Neural progenitor cell (in vitro differentiated cells): ENCODE results near the gene GDF10. TPM values are rescaled to one million over a fixed set of nuclear protein-coding genes. Genes with fewer than 3 reads are reported as not detected.

Source experiments
- DNase-seq: peaks from one replicate; pipeline ENCODE4 v3.0.0-alpha.2; 2016; ENCODE audit warnings: low spot score
- H2AFZ ChIP-seq: fragments of 200-600 bp; sonication (generic); replicated peaks from 2 replicates; pipeline ENCODE4 v1.6.1; 2016; ENCODE audit warnings: antibody characterized with exemption
- H3F3A ChIP-seq: fragments of 200-600 bp; sonication (generic); 2 replicates; pipeline ENCODE4 v1.6.1; 2016; ENCODE audit warnings: antibody characterized with exemption, low read depth
- H3K27ac ChIP-seq: fragments of 200-600 bp; sonication (generic); 2 replicates; pipeline ENCODE4 v1.5.1; 2016; ENCODE audit warnings: mild to moderate bottlenecking
- H3K27me3 ChIP-seq: fragments of 200-600 bp; sonication (generic); 2 replicates; pipeline ENCODE4 v1.6.1; 2016; ENCODE audit warnings: mild to moderate bottlenecking, moderate library complexity
- H3K36me3 ChIP-seq: fragments of 200-600 bp; sonication (generic); 2 replicates; pipeline ENCODE4 v1.5.1; 2016
- H3K4me1 ChIP-seq: fragments of 200-600 bp; sonication (generic); 2 replicates; pipeline ENCODE4 v1.6.1; 2016; ENCODE audit warnings: mixed run types
- H3K4me2 ChIP-seq: fragments of 200-600 bp; sonication (generic); 2 replicates; pipeline ENCODE4 v1.6.1; 2016
- H3K4me3 ChIP-seq: fragments of 200-600 bp; sonication (generic); 2 replicates; pipeline ENCODE4 v1.5.1; 2016
- H3K79me2 ChIP-seq: fragments of 200-600 bp; sonication (generic); 2 replicates; pipeline ENCODE4 v1.6.1; 2016; ENCODE audit warnings: low read depth
- H3K9ac ChIP-seq: fragments of 200-600 bp; sonication (generic); 2 replicates; pipeline ENCODE4 v1.6.1; 2016
- H3K9me3 ChIP-seq: fragments of 200-600 bp; sonication (generic); 2 replicates; pipeline ENCODE4 v1.5.1; 2016; ENCODE audit warnings: low read depth
- H4K20me1 ChIP-seq: fragments of 200-600 bp; sonication (generic); 2 replicates; pipeline ENCODE4 v1.6.1; 2016; ENCODE audit warnings: low read depth
- H3K27ac Mint-ChIP-seq: 3 replicates; pipeline ENCODE4 v1.8.0; 2021; ENCODE audit warnings: mixed read lengths
- H3K27me3 Mint-ChIP-seq: 2 replicates; pipeline ENCODE4 v1.8.0; 2022; ENCODE audit warnings: low read depth, mild to moderate bottlenecking, inconsistent platforms, moderate library complexity, mixed read lengths; ENCODE audit not compliant: insufficient read depth
- H3K36me3 Mint-ChIP-seq: 3 replicates; pipeline ENCODE4 v1.8.0; 2021; ENCODE audit warnings: mixed read lengths
- H3K4me1 Mint-ChIP-seq: 3 replicates; pipeline ENCODE4 v1.8.0; 2021; ENCODE audit warnings: mixed read lengths
- H3K4me3 Mint-ChIP-seq: 3 replicates; pipeline ENCODE4 v1.8.0; 2021; ENCODE audit warnings: mild to moderate bottlenecking, moderate library complexity, mixed read lengths
- H3K9me3 Mint-ChIP-seq: 3 replicates; pipeline ENCODE4 v1.8.0; 2020; ENCODE audit warnings: mixed read lengths
- CTCF ChIP-seq: fragments of 200-600 bp; sonication (generic); IDR thresholded peaks from 2 replicates; pipeline ENCODE4 v1.5.1; 2017; ENCODE audit warnings: antibody characterized with exemption, mild to moderate bottlenecking
- EZH2 ChIP-seq: fragments of 200-600 bp; sonication (generic); IDR thresholded peaks from 2 replicates; pipeline ENCODE4 v1.6.1; 2017; ENCODE audit warnings: antibody characterized with exemption, mild to moderate bottlenecking, moderate library complexity
- EZH2phosphoT487 ChIP-seq: fragments of 200-600 bp; sonication (generic); IDR thresholded peaks from 2 replicates; pipeline ENCODE4 v1.6.1; 2017; ENCODE audit warnings: antibody characterized with exemption
- total RNA-seq: library from RNA; depleted of rRNA; stranded (reverse); fragments of >200 nt; gene quantifications from 2 replicates; pipeline ENCODE4 v1.2.3, GENCODE V29; 2015; ENCODE audit warnings: low replicate concordance

GDF10 gene
- total RNA-seq, 1 donor from 2014 or later: 0.28 TPM

GRCh38 chr10:47277352-47278151 is 22.4 kb upstream of the GDF10 start:
- no peak overlapping the region for H2AFZ ChIP-seq
- peaks cover 6% of the 10 kb centered on the region for H3K36me3 ChIP-seq
- TF ChIP-seq EZH2 (no peak), CTCF (no peak), EZH2phosphoT487 (no peak)
- no peaks in the 10 kb centered on the region for H4K20me1 ChIP-seq
- Mint-ChIP-seq H3K9me3 (peaks cover 17% of the 10 kb centered on the region), H3K36me3 (no peaks in the 10 kb centered on the region), H3K4me3 (no peak overlapping the region), H3K4me1 (peaks cover 4% of the 10 kb centered on the region), H3K27ac (no peak overlapping the region), H3K27me3 (peaks cover 7% of the 10 kb centered on the region)
- H3K9ac ChIP-seq: no peak overlapping the region
- H3F3A ChIP-seq: peaks cover 13% of the 10 kb centered on the region
- peaks cover 12% of the 10 kb centered on the region for H3K4me1 ChIP-seq
- no peak overlapping the region for H3K27ac ChIP-seq
- DNase-seq: no peak
- no peak overlapping the region for H3K4me2 ChIP-seq
- no peaks in the 10 kb centered on the region for H3K79me2 ChIP-seq
- peaks cover 13% of the 10 kb centered on the region for H3K9me3 ChIP-seq
- H3K4me3 ChIP-seq: no peak overlapping the region
- H3K27me3 ChIP-seq: no peaks in the 10 kb centered on the region

- Histone ChIP-seq H3K9me3 (peaks cover 9% of the 10 kb centered on the region), H4K20me1 (no peaks in the 10 kb centered on the region), H3K27me3 (no peaks in the 10 kb centered on the region), H3F3A (peaks cover 13% of the 10 kb centered on the region), H3K27ac (no peak overlapping the region), H2AFZ (no peak overlapping the region), H3K36me3 (peaks cover 4% of the 10 kb centered on the region), H3K4me3 (no peak overlapping the region), H3K4me2 (no peak overlapping the region), H3K9ac (no peak overlapping the region), H3K4me1 (peaks cover 12% of the 10 kb centered on the region), H3K79me2 (no peaks in the 10 kb centered on the region)
- H3K9me3 Mint-ChIP-seq: peaks cover 13% of the 10 kb centered on the region
- H3K27ac Mint-ChIP-seq: no peak overlapping the region
- no peak for DNase-seq
- no peaks in the 10 kb centered on the region for H3K36me3 Mint-ChIP-seq
- peaks cover 4% of the 10 kb centered on the region for H3K4me1 Mint-ChIP-seq
- peaks cover 4% of the 10 kb centered on the region for H3K27me3 Mint-ChIP-seq
- H3K4me3 Mint-ChIP-seq: no peak overlapping the region
- TF ChIP-seq CTCF (no peak), EZH2phosphoT487 (no peak), EZH2 (no peak)
Observed at GRCh38 chr10:47278152-47278473, 21.9 kb upstream of the GDF10 start.

- H3K27ac ChIP-seq: no peak overlapping the region
- peaks cover 7% of the 10 kb centered on the region for H3K9me3 Mint-ChIP-seq
- H3K4me1 Mint-ChIP-seq: peaks cover 5% of the 10 kb centered on the region
- H3K27ac Mint-ChIP-seq: no peak overlapping the region
- no peak overlapping the region for H3K4me2 ChIP-seq
- H2AFZ ChIP-seq: no peak overlapping the region
- H3F3A ChIP-seq: peaks cover 13% of the 10 kb centered on the region
- no peaks in the 10 kb centered on the region for H3K79me2 ChIP-seq
- H3K9ac ChIP-seq: no peak overlapping the region
- no peaks in the 10 kb centered on the region for H3K27me3 ChIP-seq
- peaks cover 3% of the 10 kb centered on the region for H3K9me3 ChIP-seq
- no peak overlapping the region for H3K4me3 ChIP-seq
- H3K36me3 ChIP-seq: no peaks in the 10 kb centered on the region
- no peak overlapping the region for H3K4me3 Mint-ChIP-seq
- H3K27me3 Mint-ChIP-seq: peaks cover 5% of the 10 kb centered on the region
- peaks cover 12% of the 10 kb centered on the region for H3K4me1 ChIP-seq
- no peak for TF ChIP-seq CTCF
- H3K36me3 Mint-ChIP-seq: no peaks in the 10 kb centered on the region
- no peaks in the 10 kb centered on the region for H4K20me1 ChIP-seq
- DNase-seq: no peak
Observed at GRCh38 chr10:47278720-47279119, 21.3 kb upstream of the GDF10 start.
